ENCODE data around the gene NPIPA1.
"Not testable (repeated sequence)": the region's sequence is repeated elsewhere in the genome, so short reads cannot be mapped to it uniquely, and the experiment has no call there.

- not testable (repeated sequence) for TF ChIP-seq FOXJ3 (CRISPR knock-in tag; IDR thresholded peaks at IDR 0.05; ENCODE audit: borderline replicate concordance); IRF9 (CRISPR knock-in tag; IDR thresholded peaks at IDR 0.05; ENCODE audit: borderline replicate concordance); CTCF (CRISPR knock-in tag; IDR thresholded peaks at IDR 0.05)
Observed at GRCh38 chr16:14969795-14970194, 32.6 kb downstream of the NPIPA1 start.
